ENCODE data around the gene PTBP3. TPM values are rescaled to one million over a fixed set of nuclear protein-coding genes. Genes with fewer than 3 reads are reported as not detected.

Gene PTBP3
- total RNA-seq, 1 donor from 2014 or later: 94.0 TPM

DNA sequence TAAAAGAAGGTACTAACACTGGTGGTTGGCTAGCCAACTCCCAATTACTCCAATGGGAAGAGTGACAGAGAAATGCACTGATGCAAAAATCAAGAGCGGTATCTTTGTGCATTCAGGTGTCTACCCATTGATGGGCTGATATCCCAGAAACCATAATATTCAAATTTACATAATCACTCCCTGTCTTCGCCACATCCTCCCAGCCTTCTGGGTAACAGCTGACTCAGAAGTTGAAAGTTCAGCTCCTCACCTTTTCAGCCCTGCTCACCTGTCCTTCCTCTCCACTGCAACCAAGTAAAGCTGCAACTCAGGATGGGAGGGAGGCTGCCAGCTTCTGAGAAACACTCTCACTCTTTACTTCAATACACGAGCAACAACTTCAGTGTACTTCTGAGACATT is 165.2 kb downstream of the PTBP3 start:
- DNase-seq (ENCODE audit: low spot score): no peak
- H3K27me3 Mint-ChIP-seq (ENCODE audit: unreplicated experiment): peaks cover 5% of the 10 kb centered on the region
- no peak overlapping the region for H3K27ac Mint-ChIP-seq (ENCODE audit: unreplicated experiment)
- no peak overlapping the region for H3K4me3 Mint-ChIP-seq (ENCODE audit: unreplicated experiment)
- H3K9me3 Mint-ChIP-seq (ENCODE audit: unreplicated experiment): no peaks in the 10 kb centered on the region
- peaks cover 7% of the 10 kb centered on the region for H3K4me1 Mint-ChIP-seq (ENCODE audit: unreplicated experiment)
- H3K36me3 Mint-ChIP-seq (ENCODE audit: low read depth, unreplicated experiment): peaks cover 5% of the 10 kb centered on the region
- TF ChIP-seq, protein P1, sequence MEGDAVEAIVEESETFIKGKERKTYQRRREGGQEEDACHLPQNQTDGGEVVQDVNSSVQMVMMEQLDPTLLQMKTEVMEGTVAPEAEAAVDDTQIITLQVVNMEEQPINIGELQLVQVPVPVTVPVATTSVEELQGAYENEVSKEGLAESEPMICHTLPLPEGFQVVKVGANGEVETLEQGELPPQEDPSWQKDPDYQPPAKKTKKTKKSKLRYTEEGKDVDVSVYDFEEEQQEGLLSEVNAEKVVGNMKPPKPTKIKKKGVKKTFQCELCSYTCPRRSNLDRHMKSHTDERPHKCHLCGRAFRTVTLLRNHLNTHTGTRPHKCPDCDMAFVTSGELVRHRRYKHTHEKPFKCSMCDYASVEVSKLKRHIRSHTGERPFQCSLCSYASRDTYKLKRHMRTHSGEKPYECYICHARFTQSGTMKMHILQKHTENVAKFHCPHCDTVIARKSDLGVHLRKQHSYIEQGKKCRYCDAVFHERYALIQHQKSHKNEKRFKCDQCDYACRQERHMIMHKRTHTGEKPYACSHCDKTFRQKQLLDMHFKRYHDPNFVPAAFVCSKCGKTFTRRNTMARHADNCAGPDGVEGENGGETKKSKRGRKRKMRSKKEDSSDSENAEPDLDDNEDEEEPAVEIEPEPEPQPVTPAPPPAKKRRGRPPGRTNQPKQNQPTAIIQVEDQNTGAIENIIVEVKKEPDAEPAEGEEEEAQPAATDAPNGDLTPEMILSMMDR (IDR thresholded peaks at IDR 0.05; ENCODE audit: unreplicated experiment): no peak

Other genes starting within 250 kb of the PTBP3 start
- gene SUSD1, start 158.3 kb downstream of the PTBP3 start, total RNA-seq (ENCODE audit: unreplicated experiment): 5.7 TPM
- gene HSDL2, start 46.5 kb upstream of the PTBP3 start, total RNA-seq (ENCODE audit: unreplicated experiment): 7.9 TPM
- gene KIAA1958, start 153.2 kb upstream of the PTBP3 start, total RNA-seq (ENCODE audit: unreplicated experiment): 15.1 TPM

Measured in endothelial cell (in vitro differentiated cells).